ENCODE data around the gene AKR1A1. TPM values are rescaled to one million over a fixed set of nuclear protein-coding genes. Genes with fewer than 3 reads are reported as not detected.
"Not testable (repeated sequence)": the region's sequence is repeated elsewhere in the genome, so short reads cannot be mapped to it uniquely, and the experiment has no call there.

Gene AKR1A1
- polyA plus RNA-seq, 1 experiment = 188 TPM

DNA sequence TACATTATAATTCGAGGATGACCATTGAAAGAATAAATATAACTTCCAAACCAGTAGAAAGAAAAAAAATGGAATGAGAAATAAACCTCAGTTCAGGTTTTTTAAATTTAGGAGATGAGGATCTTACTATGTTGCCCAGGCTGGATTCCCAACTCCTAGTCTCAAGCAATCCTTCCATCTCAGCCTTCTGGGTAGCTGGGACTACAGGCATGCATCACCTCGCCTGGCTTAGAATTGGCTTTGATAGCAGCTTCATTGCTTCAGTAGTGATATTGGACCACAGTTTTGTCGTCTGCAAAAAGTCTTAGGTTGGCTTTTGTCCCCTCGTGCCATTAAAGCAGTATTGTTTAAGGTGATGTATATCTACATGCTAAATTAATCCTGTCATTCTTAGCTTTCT is 36.1 kb downstream of the AKR1A1 start:
- ChIA-PET CTCF (no interaction called here), POLR2A (interaction anchor here (0.6 to 0.7 kb wide), 2 partner anchors 305 to 575 kb away, joined by 3 read pairs; no protein-coding TSS in a partner anchor)
- TF ChIP-seq, protein P1, sequence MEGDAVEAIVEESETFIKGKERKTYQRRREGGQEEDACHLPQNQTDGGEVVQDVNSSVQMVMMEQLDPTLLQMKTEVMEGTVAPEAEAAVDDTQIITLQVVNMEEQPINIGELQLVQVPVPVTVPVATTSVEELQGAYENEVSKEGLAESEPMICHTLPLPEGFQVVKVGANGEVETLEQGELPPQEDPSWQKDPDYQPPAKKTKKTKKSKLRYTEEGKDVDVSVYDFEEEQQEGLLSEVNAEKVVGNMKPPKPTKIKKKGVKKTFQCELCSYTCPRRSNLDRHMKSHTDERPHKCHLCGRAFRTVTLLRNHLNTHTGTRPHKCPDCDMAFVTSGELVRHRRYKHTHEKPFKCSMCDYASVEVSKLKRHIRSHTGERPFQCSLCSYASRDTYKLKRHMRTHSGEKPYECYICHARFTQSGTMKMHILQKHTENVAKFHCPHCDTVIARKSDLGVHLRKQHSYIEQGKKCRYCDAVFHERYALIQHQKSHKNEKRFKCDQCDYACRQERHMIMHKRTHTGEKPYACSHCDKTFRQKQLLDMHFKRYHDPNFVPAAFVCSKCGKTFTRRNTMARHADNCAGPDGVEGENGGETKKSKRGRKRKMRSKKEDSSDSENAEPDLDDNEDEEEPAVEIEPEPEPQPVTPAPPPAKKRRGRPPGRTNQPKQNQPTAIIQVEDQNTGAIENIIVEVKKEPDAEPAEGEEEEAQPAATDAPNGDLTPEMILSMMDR (IDR thresholded peaks at IDR 0.05; ENCODE audit: insufficient read depth, low read depth, low read length) = no peak
- Histone ChIP-seq H3K27me3 (ENCODE audit: control insufficient read depth, insufficient read depth, low read length) (no peaks in the 10 kb centered on the region), H3K36me3 (ENCODE audit: control insufficient read depth, insufficient read depth, low read length) (no peaks in the 10 kb centered on the region), H3K4me3 (ENCODE audit: low read depth, low read length) (no peak overlapping the region)
- no peak for DNase-seq (ENCODE audit: low read depth)

DNA sequence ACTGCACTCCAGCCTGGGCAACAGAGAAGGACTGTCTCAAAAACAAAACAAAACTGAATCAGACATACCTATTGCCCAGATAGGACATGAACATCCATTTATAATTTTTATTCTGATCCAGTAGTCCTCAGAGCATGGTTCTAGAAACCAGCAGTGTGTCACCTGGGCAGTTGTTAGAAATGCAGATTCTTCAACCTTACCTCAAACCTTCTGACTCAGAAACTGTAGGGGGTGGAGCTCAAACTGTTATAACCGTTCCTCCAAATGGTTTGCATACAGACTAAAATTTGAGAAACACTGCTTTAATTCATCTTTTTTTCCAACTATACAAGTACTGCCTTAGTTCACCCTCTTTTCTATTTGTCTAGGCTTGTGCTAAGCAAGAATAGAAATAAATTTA is 39.2 kb downstream of the AKR1A1 start:
- TF ChIP-seq, protein P1 (IDR thresholded peaks at IDR 0.05; ENCODE audit: insufficient read depth, low read depth, low read length) = no peak
- H3K36me3 ChIP-seq (ENCODE audit: control insufficient read depth, insufficient read depth, low read length) = peaks cover 3% of the 10 kb centered on the region
- POLR2A ChIA-PET = no interaction called here
- CTCF ChIA-PET = no interaction called here
- no peaks in the 10 kb centered on the region for H3K27me3 ChIP-seq (ENCODE audit: control insufficient read depth, insufficient read depth, low read length)
- no peak overlapping the region for H3K4me3 ChIP-seq (ENCODE audit: low read depth, low read length)
- DNase-seq (ENCODE audit: low read depth) = no peak

DNA sequence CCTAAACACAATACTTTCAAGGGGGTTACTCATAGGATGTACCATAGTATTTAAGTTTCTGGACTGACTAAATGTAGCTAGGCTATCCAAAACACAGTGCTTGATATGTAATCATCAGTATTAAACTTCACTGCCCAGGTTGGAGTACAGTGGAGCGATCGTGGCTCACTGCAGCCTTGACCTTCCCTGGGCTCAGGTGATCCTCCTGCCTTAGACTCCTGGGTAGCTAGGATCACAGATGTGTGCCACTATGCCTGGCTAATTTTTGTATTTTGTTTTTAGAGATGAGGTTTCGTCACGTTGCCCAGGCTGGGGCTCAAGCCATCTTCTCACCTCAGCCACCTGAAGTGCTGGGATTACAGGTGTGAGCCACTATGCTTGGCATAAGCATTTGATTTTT is 43.8 kb downstream of the AKR1A1 start:
- no peaks in the 10 kb centered on the region for H3K27me3 ChIP-seq (ENCODE audit: control insufficient read depth, insufficient read depth, low read length)
- CTCF ChIA-PET = interaction anchor here (1.2 kb wide), 1 partner anchor 24 kb away, joined by 3 read pairs; no protein-coding TSS in a partner anchor
- TF ChIP-seq, protein P1 (IDR thresholded peaks at IDR 0.05; ENCODE audit: insufficient read depth, low read depth, low read length) = no peak
- H3K4me3 ChIP-seq (ENCODE audit: low read depth, low read length) = no peak overlapping the region
- no peak for DNase-seq (ENCODE audit: low read depth)
- POLR2A ChIA-PET = interaction anchor here (0.7 kb wide), 1 partner anchor 289 kb away, joined by 4 read pairs; no protein-coding TSS in a partner anchor
- peaks cover 4% of the 10 kb centered on the region for H3K36me3 ChIP-seq (ENCODE audit: control insufficient read depth, insufficient read depth, low read length)

DNA sequence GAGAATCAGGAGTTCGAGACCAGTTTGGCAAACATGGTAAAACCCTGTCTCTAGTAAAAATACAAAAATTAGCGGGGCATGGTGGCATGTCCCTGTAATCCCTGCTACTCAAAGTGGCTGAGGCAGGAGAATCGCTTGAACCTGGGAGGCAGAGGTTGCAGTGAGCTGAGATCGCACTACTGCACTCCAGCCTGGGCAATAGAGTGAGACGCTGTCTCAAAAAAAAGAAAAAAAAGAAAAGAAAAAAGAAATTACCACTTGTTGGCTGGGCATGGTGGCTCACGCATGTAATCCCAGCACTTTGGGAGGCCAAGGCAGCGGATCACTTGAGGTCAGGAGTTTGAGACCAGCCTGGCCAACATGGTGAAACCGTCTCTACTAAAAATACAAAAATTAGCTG is 46.1 kb downstream of the AKR1A1 start:
- POLR2A ChIA-PET; H3K27me3 ChIP-seq (ENCODE audit: control insufficient read depth, insufficient read depth, low read length); H3K4me3 ChIP-seq (ENCODE audit: low read depth, low read length); H3K36me3 ChIP-seq (ENCODE audit: control insufficient read depth, insufficient read depth, low read length); DNase-seq (ENCODE audit: low read depth); CTCF ChIA-PET: not testable (repeated sequence)

DNA sequence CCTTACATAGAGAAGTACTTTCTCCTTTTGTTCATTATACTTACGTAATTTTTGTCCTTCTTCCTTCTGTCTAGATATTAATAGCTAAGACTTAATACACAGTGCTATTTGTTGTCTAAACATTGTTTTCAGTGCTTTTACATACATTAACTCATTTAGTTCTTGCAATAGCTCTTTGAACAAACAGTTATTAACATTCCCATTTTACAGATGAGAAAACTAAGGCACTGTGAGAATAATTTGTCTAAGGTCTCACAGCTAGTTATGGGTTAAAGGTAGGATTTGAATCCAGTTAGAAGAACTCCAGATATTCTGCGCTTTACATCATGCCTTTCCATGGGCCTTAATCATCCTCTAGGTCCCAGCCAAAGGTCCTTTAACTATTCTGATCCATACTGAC is 53.6 kb downstream of the AKR1A1 start:
- Histone ChIP-seq H3K36me3 (ENCODE audit: control insufficient read depth, insufficient read depth, low read length) (0 out of 2 replicates have a peak, but pooled peaks cover 1% of the 10 kb centered on the region), H3K4me3 (ENCODE audit: low read depth, low read length) (no peak overlapping the region), H3K27me3 (ENCODE audit: control insufficient read depth, insufficient read depth, low read length) (no peaks in the 10 kb centered on the region)
- ChIA-PET CTCF (no interaction called here), POLR2A (interaction anchor here (0.6 kb wide), 1 partner anchor 73 kb away, joined by 8 read pairs; no protein-coding TSS in a partner anchor)
- TF ChIP-seq, protein P1 (IDR thresholded peaks at IDR 0.05; ENCODE audit: insufficient read depth, low read depth, low read length) = no peak
- DNase-seq (ENCODE audit: low read depth) = no peak

Measured in BJ (cell line).